ENCODE data around the gene PPP1R10. TPM values are rescaled to one million over a fixed set of nuclear protein-coding genes. Genes with fewer than 3 reads are reported as not detected.
A peak's percentile ranks its signal among the peaks of the same experiment; 100 is the strongest.

Gene PPP1R10
- total and polyA plus RNA-seq, 2 of the 13 experiments (the other 11 are each of a cell fraction or from before 2014, with no cell fraction given), result 26.3 to 38.4 TPM

- TF ChIP-seq, protein P1, sequence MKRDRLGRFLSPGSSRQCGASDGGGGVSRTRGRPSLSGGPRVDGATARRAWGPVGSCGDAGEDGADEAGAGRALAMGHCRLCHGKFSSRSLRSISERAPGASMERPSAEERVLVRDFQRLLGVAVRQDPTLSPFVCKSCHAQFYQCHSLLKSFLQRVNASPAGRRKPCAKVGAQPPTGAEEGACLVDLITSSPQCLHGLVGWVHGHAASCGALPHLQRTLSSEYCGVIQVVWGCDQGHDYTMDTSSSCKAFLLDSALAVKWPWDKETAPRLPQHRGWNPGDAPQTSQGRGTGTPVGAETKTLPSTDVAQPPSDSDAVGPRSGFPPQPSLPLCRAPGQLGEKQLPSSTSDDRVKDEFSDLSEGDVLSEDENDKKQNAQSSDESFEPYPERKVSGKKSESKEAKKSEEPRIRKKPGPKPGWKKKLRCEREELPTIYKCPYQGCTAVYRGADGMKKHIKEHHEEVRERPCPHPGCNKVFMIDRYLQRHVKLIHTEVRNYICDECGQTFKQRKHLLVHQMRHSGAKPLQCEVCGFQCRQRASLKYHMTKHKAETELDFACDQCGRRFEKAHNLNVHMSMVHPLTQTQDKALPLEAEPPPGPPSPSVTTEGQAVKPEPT (CRISPR knock-in tag; IDR thresholded peaks at IDR 0.05; ENCODE audit: low read depth), result peak; percentile 49; the same call in 1 of the 2 replicates
- TF ChIP-seq, protein P2, sequence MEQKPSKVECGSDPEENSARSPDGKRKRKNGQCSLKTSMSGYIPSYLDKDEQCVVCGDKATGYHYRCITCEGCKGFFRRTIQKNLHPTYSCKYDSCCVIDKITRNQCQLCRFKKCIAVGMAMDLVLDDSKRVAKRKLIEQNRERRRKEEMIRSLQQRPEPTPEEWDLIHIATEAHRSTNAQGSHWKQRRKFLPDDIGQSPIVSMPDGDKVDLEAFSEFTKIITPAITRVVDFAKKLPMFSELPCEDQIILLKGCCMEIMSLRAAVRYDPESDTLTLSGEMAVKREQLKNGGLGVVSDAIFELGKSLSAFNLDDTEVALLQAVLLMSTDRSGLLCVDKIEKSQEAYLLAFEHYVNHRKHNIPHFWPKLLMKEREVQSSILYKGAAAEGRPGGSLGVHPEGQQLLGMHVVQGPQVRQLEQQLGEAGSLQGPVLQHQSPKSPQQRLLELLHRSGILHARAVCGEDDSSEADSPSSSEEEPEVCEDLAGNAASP (CRISPR knock-in tag; IDR thresholded peaks at IDR 0.05; ENCODE audit: borderline replicate concordance), result peak; percentile 62; the same call in 1 of the 2 replicates
- no peak; the same call in 1 of the 2 replicates for TF ChIP-seq ZNF703 (CRISPR knock-in tag; IDR thresholded peaks at IDR 0.05; ENCODE audit: borderline replicate concordance)
- TF ChIP-seq ZNF619 (CRISPR knock-in tag; IDR thresholded peaks at IDR 0.05), result no peak
- peak; percentile 95; the same call in 1 of the 2 replicates for TF ChIP-seq MLLT10 (CRISPR knock-in tag; IDR thresholded peaks at IDR 0.05)
- TF ChIP-seq ZNF878 (CRISPR knock-in tag; IDR thresholded peaks at IDR 0.05), result peak; percentile 62; the same call in 1 of the 2 replicates
- TF ChIP-seq ZNF225 (CRISPR knock-in tag; IDR thresholded peaks at IDR 0.05), result no peak
- TF ChIP-seq HMGXB4 (CRISPR knock-in tag; IDR thresholded peaks at IDR 0.05; ENCODE audit: borderline replicate concordance in 1 of 2, low read depth in 1 of 2), result peak; percentile 17 to 32; a peak in 2 of 4 replicates
- TF ChIP-seq ARID5B (CRISPR knock-in tag; IDR thresholded peaks at IDR 0.05), result peak; percentile 41; the same call in 1 of the 2 replicates
- TF ChIP-seq ZNF589 (CRISPR knock-in tag; conservative IDR thresholded peaks at IDR 0.05), result no peak
- peak; percentile 38; the same call in 1 of the 2 replicates for TF ChIP-seq ZNF704 (CRISPR knock-in tag; IDR thresholded peaks at IDR 0.05; ENCODE audit: borderline replicate concordance)
- peak; percentile 73 for TF ChIP-seq HNF1B (CRISPR knock-in tag; IDR thresholded peaks at IDR 0.05)
- peak; percentile 58; the same call in 1 of the 2 replicates for TF ChIP-seq ZNF557 (CRISPR knock-in tag; IDR thresholded peaks at IDR 0.05)
- TF ChIP-seq ZNF317 (CRISPR knock-in tag; IDR thresholded peaks at IDR 0.05), result no peak
- TF ChIP-seq SALL2 (CRISPR knock-in tag; IDR thresholded peaks at IDR 0.05), result no peak; the same call in none of the 2 replicates
Observed at GRCh38 chr6:30616811-30617564, at the start of gene PPP1R10 (continued).
